Keratinocyte (primary cell): ENCODE data around the gene HSF5.

ENCODE experiments used
- CTCF ChIP-seq, 3 experiments: IDR thresholded peaks in 1 of 3; conservative IDR thresholded peaks in 1 of 3; optimal IDR thresholded peaks in 1 of 3; 2 replicates in 2 of 3; 3 replicates in 1 of 3; pipeline versions ENCODE3 to v1.5.1; 2011; ENCODE audit warnings: low read length in 3 of 3, mild to moderate bottlenecking in 3 of 3, moderate library complexity in 2 of 3, control low read depth in 1 of 3, inconsistent platforms in 1 of 3; ENCODE audit not compliant: insufficient read depth in 2 of 3; ENCODE audit errors: extremely low read depth in 1 of 3
- EZH2 ChIP-seq: IDR thresholded peaks from one replicate; pipeline ENCODE4 v1.6.1; 2012; ENCODE audit warnings: inconsistent platforms, mild to moderate bottlenecking, low read length, moderate library complexity

- TF ChIP-seq CTCF (optimal IDR thresholded peaks at IDR 0.05 in 1 of 3, IDR thresholded peaks at IDR 0.05 in 1 of 3, conservative IDR thresholded peaks at IDR 0.05 in 1 of 3; ENCODE audit: extremely low read depth in 1 of 3, insufficient read depth in 2 of 3, low read length in 3 of 3) (no peak), EZH2 (no peak)
These were observed 18.3 kb upstream of the HSF5 start for GRCh38 chr17:58506354-58507080.
